AG04450 (cell line): ENCODE results near the gene IFI35. TPM values are rescaled to one million over a fixed set of nuclear protein-coding genes. Genes with fewer than 3 reads are reported as not detected.
"Not testable (repeated sequence)": the region's sequence is repeated elsewhere in the genome, so short reads cannot be mapped to it uniquely, and the experiment has no call there.

Source experiments
- CTCF ChIA-PET: fragments of 300-600, 350-600 bp; formaldehyde crosslinking; extraction: SDS; loops from one replicate; lab custom pipeline; 2022; ENCODE audit warnings: antibody characterized with exemption, inconsistent platforms; lab: Charles Lee
- POLR2A ChIA-PET: fragments of 350-600 bp; formaldehyde crosslinking; extraction: SDS; loops from one replicate; lab custom pipeline; 2021; ENCODE audit warnings: antibody characterized with exemption, inconsistent platforms; lab: Yijun Ruan, JAX
- DNase-seq: peaks from one replicate; pipeline ENCODE4 v3.0.0-alpha.2; 2011; ENCODE audit warnings: low read depth, low spot score
- H3K27ac ChIP-seq: one replicate; pipeline ENCODE4 v1.5.1; 2012; ENCODE audit warnings: low read depth, low read length, control low read depth
- H3K27me3 ChIP-seq: one replicate; pipeline ENCODE4 v1.6.0; 2012; ENCODE audit warnings: low read length; ENCODE audit not compliant: control insufficient read depth, insufficient read depth
- H3K4me3 ChIP-seq: 2 replicates; pipeline ENCODE4 v1.5.1; 2011; ENCODE audit warnings: mild to moderate bottlenecking, low read depth, low read length, control low read depth
- H3K9me3 ChIP-seq: 2 replicates; pipeline ENCODE4 v1.5.1; 2012; ENCODE audit warnings: low read length; ENCODE audit not compliant: control insufficient read depth, insufficient read depth
- CTCF ChIP-seq: IDR thresholded peaks from 2 replicates; pipeline ENCODE4 v1.5.1; 2011; ENCODE audit warnings: low read depth, low read length, control low read depth, inconsistent platforms
- polyA plus RNA-seq: library from polyadenylated mRNA; depleted of rRNA; stranded (reverse); fragments of >200 nt; gene quantifications from 2 replicates; pipeline ENCODE4 v1.2.3, GENCODE V29; 2011

The IFI35 gene
- polyA plus RNA-seq, 1 experiment, result 24.1 TPM

DNA sequence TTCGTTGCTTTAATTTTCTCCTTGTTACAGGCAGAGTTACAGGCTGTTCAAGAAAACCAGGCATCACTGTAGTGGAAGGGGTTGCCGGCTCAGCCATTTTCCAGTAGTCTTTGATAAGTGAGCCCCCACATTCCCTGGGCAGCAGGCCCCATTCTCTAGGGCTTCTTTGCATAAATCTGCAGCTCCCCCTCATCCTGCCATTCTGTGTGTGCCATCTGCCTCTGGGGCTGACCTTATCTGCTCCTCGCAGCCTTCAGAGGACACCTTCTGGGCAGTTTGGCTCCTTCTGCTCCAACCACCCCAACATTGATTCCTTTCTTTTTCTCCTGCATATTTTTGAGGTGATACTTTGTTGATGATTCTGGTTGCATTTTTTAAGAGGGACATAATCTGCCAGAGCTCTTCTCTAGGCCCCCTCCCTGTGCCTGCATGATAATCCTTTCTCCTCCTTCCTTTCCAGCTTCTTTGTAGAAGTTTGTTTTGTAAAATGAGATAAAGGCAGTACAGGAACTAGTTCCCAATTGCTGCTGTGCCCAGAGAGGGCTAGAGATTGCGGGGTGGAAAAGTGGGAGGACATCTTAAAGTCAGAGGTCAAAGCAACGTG, 35.5 kb downstream of the IFI35 start:
- ChIA-PET POLR2A (interaction anchor here (0.6 kb wide), 1 partner anchor 27 kb away, joined by 3 read pairs; no protein-coding TSS in a partner anchor), CTCF (interaction anchor here (0.7 to 1.3 kb wide), 2 partner anchors 18 to 177 kb away, joined by 3 to 4 read pairs; no protein-coding TSS in a partner anchor)
- DNase-seq, result no peak
- TF ChIP-seq CTCF, result no peak
- no peaks in the 10 kb centered on the region for H3K9me3 ChIP-seq
- H3K4me3 ChIP-seq, result no peak overlapping the region
- no peaks in the 10 kb centered on the region for H3K27me3 ChIP-seq
- peak overlapping the region; percentile 11 for H3K27ac ChIP-seq

DNA sequence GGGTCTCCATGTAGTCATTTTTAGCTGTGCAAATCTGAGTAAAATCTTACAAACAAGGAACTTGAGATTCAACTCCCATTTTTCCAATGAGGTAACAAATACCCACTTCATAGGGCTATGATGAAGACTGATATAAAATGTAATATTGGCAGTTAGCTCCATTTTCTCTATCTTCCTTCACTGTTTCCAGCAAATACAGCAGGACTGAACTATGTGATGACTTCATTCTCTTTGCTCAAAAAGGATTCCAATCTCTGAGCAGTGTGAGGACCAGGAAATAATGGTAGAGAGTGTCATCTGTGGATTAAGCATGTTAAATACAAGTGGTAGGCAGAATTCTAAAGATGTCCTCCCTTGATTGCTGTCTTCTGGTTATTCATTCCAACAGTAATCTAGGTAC, 36.7 kb downstream of the IFI35 start:
- ChIA-PET CTCF (no interaction called here), POLR2A (interaction anchor here (0.6 kb wide), 1 partner anchor 355 kb away, joined by 3 read pairs; the partner anchor contains the start of gene ARL4D)
- Histone ChIP-seq H3K27ac (no peak overlapping the region), H3K4me3 (no peak overlapping the region), H3K9me3 (no peaks in the 10 kb centered on the region), H3K27me3 (no peaks in the 10 kb centered on the region)
- no peak for TF ChIP-seq CTCF
- no peak for DNase-seq

DNA sequence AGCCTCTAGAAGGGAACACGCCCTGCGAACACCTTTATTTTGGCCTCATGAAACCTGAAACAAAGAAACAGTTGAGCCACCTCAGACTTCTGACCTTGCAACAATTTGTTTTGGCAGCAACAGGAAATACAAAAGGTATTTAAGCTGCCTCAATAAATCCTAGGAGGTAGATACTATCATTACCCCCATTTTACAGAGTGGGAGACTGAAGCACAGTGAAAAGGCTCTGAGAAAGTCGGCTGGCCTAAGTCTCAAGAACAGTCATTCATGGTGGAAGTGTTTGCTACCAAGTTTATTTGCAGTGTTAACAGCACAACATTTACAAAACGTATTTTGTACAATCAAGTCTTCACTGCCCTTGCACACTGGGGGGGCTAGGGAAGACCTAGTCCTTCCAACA, 37.4 kb downstream of the IFI35 start:
- DNase-seq, result no peak
- POLR2A ChIA-PET, result no interaction called here
- Histone ChIP-seq H3K27me3 (no peaks in the 10 kb centered on the region), H3K9me3 (no peaks in the 10 kb centered on the region), H3K27ac (no peak overlapping the region), H3K4me3 (no peak overlapping the region)
- CTCF ChIA-PET, result no interaction called here
- TF ChIP-seq CTCF, result no peak

DNA sequence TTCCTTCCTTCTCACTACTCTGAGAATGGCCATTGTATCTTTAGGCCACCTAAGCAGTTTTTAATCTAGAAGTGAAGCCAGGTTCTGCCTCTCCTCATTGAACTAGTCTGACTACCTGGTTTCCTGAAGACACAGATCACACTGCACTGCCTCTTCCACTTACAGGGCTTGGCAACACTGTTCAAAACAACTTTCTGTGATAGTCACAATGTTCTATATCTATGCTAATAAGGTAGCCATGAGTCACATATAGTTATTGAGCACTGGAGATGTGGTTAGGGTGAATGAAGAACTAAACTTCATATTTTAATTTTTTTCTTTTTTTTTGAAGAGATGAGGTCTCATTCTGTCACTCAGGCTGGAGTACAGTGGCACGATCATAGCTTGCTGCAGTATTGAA, 45.4 kb downstream of the IFI35 start:
- Histone ChIP-seq H3K9me3 (no peaks in the 10 kb centered on the region), H3K27me3 (no peaks in the 10 kb centered on the region), H3K27ac (no peak overlapping the region), H3K4me3 (no peak overlapping the region)
- no peak for TF ChIP-seq CTCF
- DNase-seq, result no peak
- ChIA-PET CTCF (no interaction called here), POLR2A (no interaction called here)

- H3K4me3 ChIP-seq, H3K9me3 ChIP-seq, CTCF ChIA-PET, H3K27me3 ChIP-seq, POLR2A ChIA-PET, DNase-seq, H3K27ac ChIP-seq: not testable (repeated sequence)
Observed at GRCh38 chr17:43053008-43053407, 46.4 kb downstream of the IFI35 start.
